Measurements from ENCODE around the gene SAMHD1.
A peak's percentile ranks its signal among the peaks of the same experiment; 100 is the strongest.

SAMHD1 gene

GRCh38 chr20:36866164-36866563, 85.3 kb downstream of the SAMHD1 start:
- H3K27ac ChIP-seq: no peak overlapping the region
- TF ChIP-seq ZFX (IDR thresholded peaks at IDR 0.05; ENCODE audit: borderline replicate concordance) (no peak), CTCF (IDR thresholded peaks at IDR 0.05) (no peak)

GRCh38 chr20:36865861-36866149, 85.7 kb downstream of the SAMHD1 start:
- TF ChIP-seq CTCF (IDR thresholded peaks at IDR 0.05) (no peak), ZFX (IDR thresholded peaks at IDR 0.05; ENCODE audit: borderline replicate concordance) (no peak)
- H3K27ac ChIP-seq: no peak overlapping the region

- no peak overlapping the region for H3K27ac ChIP-seq
- TF ChIP-seq CTCF (IDR thresholded peaks at IDR 0.05) (no peak), ZFX (IDR thresholded peaks at IDR 0.05; ENCODE audit: borderline replicate concordance) (no peak)
Measured at GRCh38 chr20:36865076-36865860, 86.2 kb downstream of the SAMHD1 start.

GRCh38 chr20:36862857-36863668, 88.4 kb downstream of the SAMHD1 start:
- peak overlapping the region; percentile 96 for H3K27ac ChIP-seq
- TF ChIP-seq CTCF (IDR thresholded peaks at IDR 0.05) (no peak), ZFX (IDR thresholded peaks at IDR 0.05; ENCODE audit: borderline replicate concordance) (no peak)

GRCh38 chr20:36861875-36862801, 89.4 kb downstream of the SAMHD1 start:
- peak overlapping the region; percentile 96 for H3K27ac ChIP-seq
- TF ChIP-seq CTCF (IDR thresholded peaks at IDR 0.05) (no peak), ZFX (IDR thresholded peaks at IDR 0.05; ENCODE audit: borderline replicate concordance) (no peak)

- peak overlapping the region; percentile 96 for H3K27ac ChIP-seq
Measured at GRCh38 chr20:36861625-36861874, 90.0 kb downstream of the SAMHD1 start.

More at GRCh38 chr20:36861625-36861874, 90.0 kb downstream of the SAMHD1 start:
- TF ChIP-seq ZFX (IDR thresholded peaks at IDR 0.05; ENCODE audit: borderline replicate concordance) (no peak), CTCF (IDR thresholded peaks at IDR 0.05) (no peak)
